HepG2 (cell line): ENCODE results near the gene TIAM1. TPM values are rescaled to one million over a fixed set of nuclear protein-coding genes. Genes with fewer than 3 reads are reported as not detected.

Experiments
- ATAC-seq: fragments of 200-7000 bp; cut with Tn5 transposase; 3 replicates; pipeline ENCODE4 v1.9.1; 2020; ENCODE audit warnings: mild to moderate bottlenecking, moderate library complexity
- BruUV-seq: library from RNA; stranded (reverse); fragments of 400-500 nt; replicated peaks from 2 replicates; lab custom pipeline; 2021; lab: Mats Ljungman, UMichigan
- CTCF ChIA-PET: fragments of 300-600 bp; formaldehyde crosslinking; extraction: SDS; loops from one replicate; lab custom pipeline; 2021; ENCODE audit warnings: low total read pairs, inconsistent platforms, low intra/inter-chr PET ratio; lab: Yijun Ruan, JAX
- POLR2A ChIA-PET: fragments of 350-600 bp; sonication (Branson Sonifier 250); formaldehyde crosslinking; loops from one replicate; lab custom pipeline; 2020; ENCODE audit warnings: antibody characterized with exemption, inconsistent platforms; lab: Yijun Ruan, JAX
- DNase-seq: peaks from one replicate; pipeline ENCODE4 v3.0.0-alpha.2; 2015; ENCODE audit warnings: low spot score
- FAIRE-seq: peaks from 3 replicates; lab custom pipeline; 2011; peaks lifted over from hg19 to GRCh38; lab: Jason Lieb, UNC
- H2AFZ ChIP-seq: one replicate; pipeline ENCODE4 v1.6.1; 2011; ENCODE audit warnings: low read length, inconsistent platforms
- H3K27ac ChIP-seq: fragments of 300-600 bp; 3 replicates; pipeline ENCODE4 v1.8.0; 2011; ENCODE audit warnings: mixed run types, mild to moderate bottlenecking, mixed read lengths, low read length, inconsistent platforms; ENCODE audit not compliant: insufficient read depth; ENCODE audit errors: extremely low read length
- H3K27me3 ChIP-seq, 2 experiments: fragments of 200-600 bp in 1 of 2; 2 replicates in 1 of 2; 3 replicates in 1 of 2; pipeline versions ENCODE4 v1.6.0 to v1.8.0; 2011; ENCODE audit warnings: low read length in 2 of 2, mild to moderate bottlenecking in 2 of 2, moderate library complexity in 2 of 2, inconsistent platforms in 1 of 2; ENCODE audit not compliant: insufficient read depth in 2 of 2, control insufficient read depth in 1 of 2
- H3K36me3 ChIP-seq, 2 experiments: fragments of 200-600 bp in 1 of 2; replicated peaks in 1 of 2; 2 replicates in 1 of 2; 3 replicates in 1 of 2; pipeline versions ENCODE4 v1.5.1 to v1.8.0; 2011; ENCODE audit warnings: low read length in 2 of 2, inconsistent platforms in 1 of 2; ENCODE audit not compliant: insufficient read depth in 2 of 2, control insufficient read depth in 1 of 2
- H3K4me1 ChIP-seq: 2 replicates; pipeline ENCODE4 v1.5.1; 2012; ENCODE audit warnings: low read length, inconsistent platforms; ENCODE audit not compliant: insufficient read depth
- H3K4me2 ChIP-seq: 2 replicates; pipeline ENCODE4 v1.6.0; 2011; ENCODE audit warnings: low read depth, low read length, inconsistent platforms
- H3K4me3 ChIP-seq, 3 experiments: fragments of 200-600 bp in 1 of 3; sonication (generic), shearing (Covaris generic) in 1 of 3; replicated peaks in 1 of 3; 2 replicates each; pipeline ENCODE4 v1.5.1; 2011 to 2016; ENCODE audit warnings: low read length in 3 of 3, inconsistent platforms in 2 of 3, low read depth in 2 of 3, mild to moderate bottlenecking in 2 of 3, control low read depth in 1 of 3, mixed read lengths in 1 of 3; ENCODE audit not compliant: insufficient read depth in 1 of 3
- H3K79me2 ChIP-seq: one replicate; pipeline ENCODE4 v1.6.1; 2011; ENCODE audit warnings: low read length, inconsistent platforms; ENCODE audit not compliant: insufficient read depth
- H3K9ac ChIP-seq: 2 replicates; pipeline ENCODE4 v1.6.0; 2011; ENCODE audit warnings: mild to moderate bottlenecking, low read depth, low read length, inconsistent platforms; ENCODE audit not compliant: insufficient read depth
- H3K9me3 ChIP-seq: 2 replicates; pipeline ENCODE4 v1.5.1; 2012; ENCODE audit warnings: mild to moderate bottlenecking, low read length
- H4K20me1 ChIP-seq: 2 replicates; pipeline ENCODE4 v1.6.0; 2011; ENCODE audit warnings: inconsistent platforms, mild to moderate bottlenecking, low read length, moderate library complexity; ENCODE audit not compliant: insufficient read depth
- AHR ChIP-seq: IDR thresholded peaks from 2 replicates; pipeline ENCODE4 v1.6.1; 2018; ENCODE audit warnings: missing genetic modification reagents, missing compliant biosample characterization
- EED ChIP-seq: sonication (generic); formaldehyde crosslinking; IDR thresholded peaks from 2 replicates; pipeline ENCODE4 v1.5.0; 2020; ENCODE audit warnings: mild to moderate bottlenecking, missing genetic modification reagents
- ERF ChIP-seq: IDR thresholded peaks from 2 replicates; pipeline ENCODE4 v1.6.1; 2018; ENCODE audit warnings: missing biosample characterization, missing genetic modification reagents
- PCBP2 ChIP-seq: fragments of 200-400 bp; formaldehyde crosslinking; optimal IDR thresholded peaks from 2 replicates; pipeline ENCODE3; 2018; ENCODE audit warnings: low read length, low read depth; ENCODE audit not compliant: poor library complexity, severe bottlenecking
- REL ChIP-seq: sonication (generic); formaldehyde crosslinking; conservative IDR thresholded peaks from 2 replicates; pipeline ENCODE4 v1.8.0; 2022; ENCODE audit warnings: mild to moderate bottlenecking, missing genetic modification reagents, moderate library complexity
- ZNF788 ChIP-seq: sonication (generic); formaldehyde crosslinking; IDR thresholded peaks from 2 replicates; pipeline ENCODE4 v1.5.0; 2020; ENCODE audit warnings: mild to moderate bottlenecking, missing genetic modification reagents, borderline replicate concordance
- WGBS: methylation state at CpG from one replicate; pipeline ENCODE4 v1.1.6; 2017; ENCODE audit warnings: low lambda C conversion rate; 5-methylcytosine and 5-hydroxymethylcytosine counted together
- in situ Hi-C: cut with HindIII; loops from 2 replicates; pipeline ENCODE4 v1.10.0; 2017; ENCODE audit warnings: low pct_unique_long_range_greater_than_20kb; ENCODE audit not compliant: extremely low pct_ligation_motif_present
- intact Hi-C: fragments of 100-400 bp; cut with micrococcal nuclease; formaldehyde crosslinking; loops from one replicate; pipeline ENCODE4 v1.10.0; 2022; ENCODE audit not compliant: unreplicated experiment
- polyA plus RNA-seq, 8 experiments: library from polyadenylated mRNA; depleted of rRNA in 3 of 8; stranded (reverse) in 7 of 8; unstranded in 1 of 8; fragments of >200 nt; fragmentation: Illumina TruSeq in 4 of 8; extraction: Trizol in 4 of 8; gene quantifications; 2 replicates each; pipeline versions ENCODE4 v1.2.1 to v1.2.3, GENCODE V29; 2011 to 2016; ENCODE audit warnings: low read depth in 4 of 8, missing spikeins in 1 of 8, mixed read lengths in 1 of 8; ENCODE audit not compliant: insufficient read depth in 1 of 8
- total RNA-seq, 5 experiments: library from RNA; depleted of rRNA; stranded (reverse); fragments of >200 nt; fragmentation: Illumina TruSeq; extraction: Trizol; gene quantifications; 2 replicates each; pipeline ENCODE4 v1.2.3, GENCODE V29; 2016; ENCODE audit warnings: low read depth in 1 of 5
- TF ChIP-seq, protein P1 (sequence below): sonication (generic); formaldehyde crosslinking; IDR thresholded peaks from 2 replicates; pipeline ENCODE4 v1.8.1; 2023; ENCODE audit warnings: mild to moderate bottlenecking, missing genetic modification reagents

TIAM1 gene
- total and polyA plus RNA-seq, 2 of the 13 experiments (the other 11 are each of a cell fraction or from before 2014, with no cell fraction given): 0.13 to 0.24 TPM

DNA sequence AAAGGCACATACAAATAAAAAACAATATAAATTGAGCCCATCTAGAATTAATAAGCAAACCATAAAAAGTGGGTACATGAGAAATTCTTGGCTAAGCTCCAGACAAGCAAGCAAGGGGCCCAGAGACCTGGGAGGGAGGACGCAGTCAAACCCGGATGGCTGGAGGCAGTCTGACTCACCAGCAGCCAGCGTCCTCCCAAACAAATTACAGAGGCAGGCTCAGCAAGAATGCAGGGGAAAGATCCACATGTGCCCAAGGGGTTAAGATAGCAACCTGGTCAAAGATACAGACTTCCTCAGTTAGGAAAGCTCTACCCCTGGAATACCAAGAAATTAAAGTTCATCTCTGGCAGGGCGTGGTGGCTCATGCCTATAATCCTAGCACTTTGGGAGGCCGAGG, 7.4 kb upstream of the TIAM1 start (continued):
- TF ChIP-seq, protein P1, sequence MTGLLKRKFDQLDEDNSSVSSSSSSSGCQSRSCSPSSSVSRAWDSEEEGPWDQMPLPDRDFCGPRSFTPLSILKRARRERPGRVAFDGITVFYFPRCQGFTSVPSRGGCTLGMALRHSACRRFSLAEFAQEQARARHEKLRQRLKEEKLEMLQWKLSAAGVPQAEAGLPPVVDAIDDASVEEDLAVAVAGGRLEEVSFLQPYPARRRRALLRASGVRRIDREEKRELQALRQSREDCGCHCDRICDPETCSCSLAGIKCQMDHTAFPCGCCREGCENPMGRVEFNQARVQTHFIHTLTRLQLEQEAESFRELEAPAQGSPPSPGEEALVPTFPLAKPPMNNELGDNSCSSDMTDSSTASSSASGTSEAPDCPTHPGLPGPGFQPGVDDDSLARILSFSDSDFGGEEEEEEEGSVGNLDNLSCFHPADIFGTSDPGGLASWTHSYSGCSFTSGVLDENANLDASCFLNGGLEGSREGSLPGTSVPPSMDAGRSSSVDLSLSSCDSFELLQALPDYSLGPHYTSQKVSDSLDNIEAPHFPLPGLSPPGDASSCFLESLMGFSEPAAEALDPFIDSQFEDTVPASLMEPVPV (CRISPR knock-in tag): no peak
- TF ChIP-seq ZNF788 (CRISPR knock-in tag) (no peak), REL (CRISPR knock-in tag) (no peak), ERF (no peak), EED (no peak), AHR (no peak)

DNA sequence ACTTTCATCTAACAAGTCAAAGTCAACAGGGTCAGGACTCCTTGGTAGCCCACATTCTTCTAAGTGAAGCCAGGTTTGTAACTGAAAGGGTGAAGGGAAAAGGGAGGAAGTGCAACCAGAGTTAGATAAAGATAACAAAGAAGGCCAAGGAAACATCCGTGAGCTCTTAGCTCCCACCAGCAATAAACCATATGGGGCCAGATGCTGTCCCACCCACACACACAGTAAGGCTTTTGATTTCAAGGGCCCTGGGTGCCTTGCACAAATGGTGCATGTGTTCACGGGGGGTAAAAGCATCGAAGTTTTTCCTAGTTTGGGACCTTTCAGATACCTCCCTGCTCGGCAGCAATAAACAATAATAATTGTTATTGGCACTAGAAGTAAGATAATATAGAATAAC, 5.1 kb upstream of the TIAM1 start:
- no peak overlapping the region for H3K9ac ChIP-seq
- ChIA-PET CTCF (interaction anchor here (2.6 kb wide), 1 partner anchor 231 kb away, joined by 14 read pairs; no protein-coding TSS in a partner anchor), POLR2A (no interaction called here)
- H3K27ac ChIP-seq: no peak overlapping the region
- H4K20me1 ChIP-seq: no peaks in the 10 kb centered on the region
- no peak overlapping the region for H3K4me2 ChIP-seq
- H3K9me3 ChIP-seq: no peaks in the 10 kb centered on the region
- no peak for TF ChIP-seq PCBP2
- H3K27me3 ChIP-seq: peaks cover 0 to 4% of the 10 kb centered on the region in 2 experiments; a peak in 2 of 5 replicates
- H3K79me2 ChIP-seq: no peaks in the 10 kb centered on the region
- no peaks in the 10 kb centered on the region for H3K4me1 ChIP-seq
- no peak for FAIRE-seq
- BruUV-seq: no TSS peak
- intact Hi-C loops: no loop called here
- WGBS: 0% methylated on average over 4 of the region's 4 CpGs
- in situ Hi-C loops: loop anchor here (10.0 kb wide), 1 partner anchor 236 kb away; no protein-coding TSS in a partner anchor
- ATAC-seq: no peak
- H3K4me3 ChIP-seq: no peak overlapping the region
- no peak overlapping the region for H2AFZ ChIP-seq
- no peak for DNase-seq
- H3K36me3 ChIP-seq: no peaks in the 10 kb centered on the region
